Stimulated activated CD8-positive, alpha-beta memory T cell treated with anti-CD3 and anti-CD28 coated beads, Interleukin-2, amount 100 ng/mL, for 1 hour (primary cell): ENCODE measurements around the gene CHIC2.

ENCODE experiments used
- DNase-seq, 2 donors: peaks; one replicate each; pipeline ENCODE4 v3.0.0-alpha.2; 2020; ENCODE audit warnings: low read depth in 2 of 2

CHIC2 gene

GRCh38 chr4:54093324-54094240 is 29.2 kb upstream of the CHIC2 start:
- no peak for DNase-seq

DNA sequence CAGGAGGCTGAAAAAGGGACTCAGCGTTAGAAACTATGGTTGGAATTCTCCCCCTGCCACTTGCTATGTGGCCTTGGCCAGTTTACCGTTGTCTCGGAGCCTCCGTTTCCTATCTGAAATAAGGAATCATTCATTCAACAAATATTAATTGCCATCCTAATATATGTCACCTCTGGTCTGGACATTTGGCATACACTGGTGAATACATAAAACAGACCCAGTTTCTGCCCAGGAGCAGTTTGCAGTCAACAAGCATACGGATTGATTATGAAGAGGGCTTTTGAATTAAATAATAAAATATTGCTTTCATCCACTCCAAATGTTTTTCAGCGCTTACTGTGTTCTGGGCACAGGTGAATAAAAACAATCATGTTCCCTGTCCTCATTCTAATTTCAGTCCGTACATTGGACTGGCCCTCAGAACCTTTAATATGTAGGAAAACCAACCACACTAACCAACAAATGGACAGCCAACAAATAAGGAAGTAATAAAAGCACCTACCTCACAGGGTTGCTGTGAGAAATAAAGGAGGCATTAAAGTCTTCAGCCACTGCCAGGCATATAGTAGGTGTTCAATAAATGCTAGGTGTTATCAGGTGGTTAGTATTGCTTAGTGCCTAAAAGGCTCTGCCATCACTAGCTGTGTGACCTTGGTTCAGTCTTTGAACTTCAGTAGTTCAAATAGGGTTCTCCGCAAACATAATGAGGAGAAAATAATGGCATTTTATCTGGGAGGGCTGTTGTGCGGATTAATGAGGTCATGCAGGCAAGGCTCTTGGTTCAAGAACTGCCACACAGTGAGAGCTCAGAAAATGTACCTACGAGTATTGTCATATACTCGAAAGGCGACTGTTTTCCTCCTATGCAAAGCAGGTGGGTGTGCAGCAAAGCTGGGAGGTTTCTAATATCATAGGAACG is 28.3 kb upstream of the CHIC2 start:
- no peak for DNase-seq

GRCh38 chr4:54091637-54092404 is 27.4 kb upstream of the CHIC2 start:
- peak; percentile 63 to 74 for DNase-seq

DNA sequence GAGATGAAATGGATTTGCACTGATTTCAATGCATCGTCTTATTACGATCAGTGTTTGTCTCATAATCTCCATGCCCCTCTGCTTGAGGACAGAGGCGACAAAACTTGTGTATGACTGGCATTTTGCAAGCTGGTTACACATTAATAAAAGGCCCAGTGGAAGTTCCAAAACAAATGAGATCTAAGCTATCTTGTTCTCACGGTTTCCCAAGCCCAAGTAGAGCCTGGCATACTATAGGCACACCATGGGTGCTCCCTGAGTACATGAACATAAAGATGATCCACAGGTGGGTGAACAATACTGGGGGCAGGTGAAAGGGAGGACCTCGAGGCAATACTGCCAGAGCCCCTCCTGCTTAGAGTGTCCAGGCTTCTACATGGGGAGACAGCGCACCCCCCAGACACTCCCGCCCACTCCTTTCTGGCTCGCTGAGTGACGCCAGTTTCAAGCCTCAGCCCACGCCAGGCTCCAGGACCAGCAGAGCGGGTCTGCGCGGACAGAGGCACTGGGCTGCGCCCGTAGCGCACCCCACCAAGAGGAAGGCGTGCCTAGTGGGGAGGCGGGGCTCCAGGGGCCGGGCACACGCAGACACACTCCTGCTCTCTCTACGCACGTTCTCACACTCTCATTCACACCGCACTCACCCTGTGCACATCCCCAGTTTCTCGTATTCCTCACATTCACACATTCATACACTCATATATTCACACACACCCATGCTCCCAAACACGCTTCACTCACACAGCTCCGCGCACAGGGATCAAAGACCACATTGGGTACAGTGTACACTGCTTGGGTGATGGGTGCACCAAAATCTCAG is 26.6 kb upstream of the CHIC2 start:
- DNase-seq: no peak

GRCh38 chr4:54090404-54090803 is 26.0 kb upstream of the CHIC2 start:
- DNase-seq: no peak

DNA sequence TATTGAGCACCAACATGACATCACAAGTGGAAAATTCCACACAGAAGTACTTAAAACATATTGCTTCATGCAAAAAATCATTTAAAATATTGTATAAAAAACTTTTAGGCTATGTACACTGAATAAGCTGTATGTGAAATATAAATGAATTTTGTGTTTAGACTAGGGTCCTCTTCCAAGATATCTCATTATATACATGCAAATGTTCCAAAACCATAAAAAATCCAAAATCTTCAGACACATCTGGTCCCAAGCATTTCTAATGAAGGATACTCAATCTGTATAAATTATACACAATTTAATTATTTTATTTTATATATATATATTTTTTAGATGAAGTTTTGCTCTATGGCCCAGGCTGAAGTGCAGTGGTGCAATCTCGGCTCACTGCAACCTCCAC is 25.5 kb upstream of the CHIC2 start:
- DNase-seq: no peak

GRCh38 chr4:54085284-54085683 is 20.9 kb upstream of the CHIC2 start:
- DNase-seq: no peak

- no peak for DNase-seq
These were observed 17.8 kb upstream of the CHIC2 start for GRCh38 chr4:54082168-54082567.

DNA sequence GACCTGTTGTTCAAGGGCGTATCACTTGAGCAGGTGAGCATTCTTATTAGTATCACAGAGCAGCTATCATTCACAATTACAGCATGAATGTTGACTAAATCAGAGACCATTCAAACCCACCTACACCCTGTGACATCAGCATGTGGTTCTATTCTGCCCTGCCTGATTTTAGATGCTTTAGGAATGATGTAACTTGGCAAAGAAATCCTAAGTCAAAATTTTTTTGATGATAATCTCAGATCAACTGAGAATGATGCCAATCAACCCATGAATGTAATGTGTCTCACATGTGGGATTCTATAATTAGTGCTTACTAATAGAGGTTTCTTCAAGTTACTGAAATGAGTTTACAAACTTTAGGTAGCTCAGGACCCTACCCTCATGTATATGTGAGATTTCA is 13.4 kb upstream of the CHIC2 start:
- no peak for DNase-seq

DNA sequence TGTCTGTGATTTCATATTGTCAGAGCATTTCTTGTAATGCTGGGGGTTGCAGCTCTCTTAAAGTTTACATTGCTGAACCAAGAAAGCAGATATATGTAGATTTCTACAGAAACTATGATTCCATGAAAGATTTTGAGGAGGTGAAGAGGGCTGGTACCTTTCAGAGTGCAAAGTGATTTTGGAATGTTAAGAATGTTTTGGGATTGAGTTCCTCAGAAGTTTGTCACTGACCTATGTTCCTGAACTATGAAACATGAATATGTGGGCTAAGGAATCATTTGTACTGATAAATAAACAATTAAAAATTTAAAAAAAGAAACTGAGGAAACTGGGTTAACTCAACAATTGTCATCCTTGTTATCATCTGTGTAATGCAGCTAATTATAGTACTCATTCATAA is 12.3 kb upstream of the CHIC2 start:
- DNase-seq: no peak

- DNase-seq: no peak
These were observed 10.0 kb upstream of the CHIC2 start for GRCh38 chr4:54074381-54074780.

- no peak for DNase-seq
These were observed 9.0 kb upstream of the CHIC2 start for GRCh38 chr4:54073271-54073880.

DNA sequence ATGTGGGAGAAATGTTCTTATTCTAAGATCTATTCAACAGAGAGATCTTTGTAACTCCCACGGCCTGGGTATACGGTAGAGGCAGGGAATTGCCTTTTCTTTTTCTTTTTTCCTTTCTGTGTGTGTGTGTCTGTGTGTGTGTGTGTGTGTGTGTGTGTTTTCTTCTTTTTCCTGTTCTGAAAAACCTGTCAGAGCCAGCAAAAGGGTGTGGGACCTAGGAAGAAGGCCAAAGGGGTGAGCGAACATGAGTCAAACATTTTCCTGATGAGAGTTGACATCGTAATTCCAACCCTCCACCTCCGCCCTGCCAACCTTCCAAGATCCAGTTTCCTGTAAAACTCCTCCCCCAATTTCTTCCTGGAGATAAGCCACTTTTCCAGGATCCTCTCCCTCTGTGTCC is 2.8 kb upstream of the CHIC2 start:
- DNase-seq: no peak

- no peak for DNase-seq
These were observed 2.3 kb upstream of the CHIC2 start for GRCh38 chr4:54066718-54067129.

- DNase-seq: no peak
These were observed 1.6 kb upstream of the CHIC2 start for GRCh38 chr4:54066088-54066415.

- no peak for DNase-seq
These were observed 1.1 kb upstream of the CHIC2 start for GRCh38 chr4:54065282-54066087.

- peak; percentile 2 to 16 for DNase-seq
These were observed 578 bp downstream of the CHIC2 start for GRCh38 chr4:54063737-54064316.

DNA sequence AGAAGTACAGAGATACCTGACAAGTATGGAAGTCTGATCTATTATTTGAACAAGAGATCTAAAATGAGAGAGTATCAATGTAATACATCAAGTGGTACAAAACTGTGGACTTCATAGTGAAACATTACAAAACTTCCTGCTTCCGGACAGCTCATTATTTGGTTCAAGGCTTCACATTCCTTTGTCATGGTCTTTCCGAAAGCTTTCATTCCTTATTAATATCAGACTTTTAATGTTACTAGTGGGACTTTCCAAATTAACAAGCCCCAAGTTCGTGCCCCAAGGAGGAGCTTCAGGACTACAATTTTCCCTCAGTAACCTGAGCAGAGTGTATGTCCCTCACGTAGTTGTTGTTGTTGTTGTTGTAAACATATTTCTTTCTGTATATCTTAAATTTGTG is 1.2 kb downstream of the CHIC2 start:
- no peak for DNase-seq

GRCh38 chr4:54062392-54062791 is 2.0 kb downstream of the CHIC2 start:
- DNase-seq: no peak

- no peak for DNase-seq
These were observed 2.5 kb downstream of the CHIC2 start for GRCh38 chr4:54061873-54062272.
